SK-N-SH treated with all-trans-retinoic acid at 6 μM for 48 hours (cell line): ENCODE results near the gene POU2F3.

Source experiments
- ATAC-seq: fragments of 200-7000 bp; cut with Tn5 transposase; 3 replicates; pipeline ENCODE4 v1.9.1; 2020; ENCODE audit warnings: mild to moderate bottlenecking, moderate library complexity
- ARNTL ChIP-seq: fragments of 450-650 bp; formaldehyde crosslinking; IDR thresholded peaks from 2 replicates; pipeline ENCODE4 v1.5.0; 2020; ENCODE audit warnings: low read depth, mild to moderate bottlenecking, moderate library complexity, borderline replicate concordance
- ESRRG ChIP-seq: fragments of 250-450 bp; sonication (Bioruptor Pico); IDR thresholded peaks from 2 replicates; pipeline ENCODE4 v1.6.1; 2021; ENCODE audit warnings: mild to moderate bottlenecking
- GLIS3 ChIP-seq: fragments of 250-450 bp; sonication (Bioruptor Pico); IDR thresholded peaks from 2 replicates; pipeline ENCODE4 v1.5.0; 2020; ENCODE audit warnings: mild to moderate bottlenecking, moderate library complexity
- ISL1 ChIP-seq: fragments of 250-450 bp; sonication (Bioruptor Pico); IDR thresholded peaks from 2 replicates; pipeline ENCODE4 v2.1.2; 2022; ENCODE audit warnings: mild to moderate bottlenecking, moderate library complexity
- OSR1 ChIP-seq: fragments of 250-450 bp; sonication (Bioruptor Pico); IDR thresholded peaks from 2 replicates; pipeline ENCODE4 v1.8.0; 2022; ENCODE audit warnings: moderate library complexity, mild to moderate bottlenecking, inconsistent platforms
- PPARA ChIP-seq: fragments of 250-450 bp; sonication (Bioruptor Pico); IDR thresholded peaks from 2 replicates; pipeline ENCODE4 v1.5.0; 2020; ENCODE audit warnings: mild to moderate bottlenecking, borderline replicate concordance
- RARB ChIP-seq: fragments of 250-450 bp; sonication (Bioruptor Pico); IDR thresholded peaks from 2 replicates; pipeline ENCODE4 v1.8.0; 2021; ENCODE audit warnings: mild to moderate bottlenecking, moderate library complexity
- SNAI2 ChIP-seq: fragments of 250-450 bp; sonication (Bioruptor Pico); IDR thresholded peaks from 2 replicates; pipeline ENCODE4 v1.5.0; 2020; ENCODE audit warnings: mild to moderate bottlenecking, moderate library complexity
- TCF4 ChIP-seq: fragments of 250-450 bp; sonication (Bioruptor Pico); IDR thresholded peaks from 2 replicates; pipeline ENCODE4 v1.8.0; 2021; ENCODE audit warnings: mild to moderate bottlenecking, moderate library complexity, borderline replicate concordance
- TOX ChIP-seq: fragments of 250-450 bp; sonication (Bioruptor Pico); IDR thresholded peaks from 2 replicates; pipeline ENCODE4 v1.8.0; 2021; ENCODE audit warnings: mild to moderate bottlenecking, moderate library complexity, borderline replicate concordance
- ZC3H10 ChIP-seq: fragments of 250-450 bp; sonication (Bioruptor Pico); IDR thresholded peaks from 2 replicates; pipeline ENCODE4 v1.5.1; 2021; ENCODE audit warnings: mild to moderate bottlenecking, moderate library complexity
- ZFP30 ChIP-seq: fragments of 450-650 bp; formaldehyde crosslinking; IDR thresholded peaks from 2 replicates; pipeline ENCODE4 v1.5.0; 2022; ENCODE audit warnings: mild to moderate bottlenecking, moderate library complexity
- ZNF8 ChIP-seq: fragments of 450-650 bp; formaldehyde crosslinking; IDR thresholded peaks from 2 replicates; pipeline ENCODE4 v1.5.0; 2020; ENCODE audit warnings: mild to moderate bottlenecking, moderate library complexity
- TF ChIP-seq, protein P1 (sequence below): fragments of 250-450 bp; sonication (Bioruptor Pico); IDR thresholded peaks from 2 replicates; pipeline ENCODE4 v1.8.0; 2020; ENCODE audit warnings: mild to moderate bottlenecking, moderate library complexity, borderline replicate concordance
- TF ChIP-seq, protein P2 (sequence below): fragments of 250-450 bp; sonication (Bioruptor Pico); IDR thresholded peaks from 2 replicates; pipeline ENCODE4 v1.5.1; 2021; ENCODE audit warnings: mild to moderate bottlenecking, moderate library complexity
- TF ChIP-seq, protein P3 (sequence below): fragments of 250-450 bp; sonication (Bioruptor Pico); IDR thresholded peaks from 2 replicates; pipeline ENCODE4 v1.5.1; 2020; ENCODE audit warnings: low read depth, mild to moderate bottlenecking, moderate library complexity
- TF ChIP-seq, protein P4 (sequence below): fragments of 250-450 bp; sonication (Bioruptor Pico); IDR thresholded peaks from 2 replicates; pipeline ENCODE4 v1.8.0; 2021; ENCODE audit warnings: low read depth, mild to moderate bottlenecking, moderate library complexity, borderline replicate concordance
- TF ChIP-seq, protein P5 (sequence below): fragments of 250-450 bp; sonication (Bioruptor Pico); IDR thresholded peaks from 2 replicates; pipeline ENCODE4 v1.5.0; 2020; ENCODE audit warnings: mild to moderate bottlenecking, moderate library complexity

The POU2F3 gene

DNA sequence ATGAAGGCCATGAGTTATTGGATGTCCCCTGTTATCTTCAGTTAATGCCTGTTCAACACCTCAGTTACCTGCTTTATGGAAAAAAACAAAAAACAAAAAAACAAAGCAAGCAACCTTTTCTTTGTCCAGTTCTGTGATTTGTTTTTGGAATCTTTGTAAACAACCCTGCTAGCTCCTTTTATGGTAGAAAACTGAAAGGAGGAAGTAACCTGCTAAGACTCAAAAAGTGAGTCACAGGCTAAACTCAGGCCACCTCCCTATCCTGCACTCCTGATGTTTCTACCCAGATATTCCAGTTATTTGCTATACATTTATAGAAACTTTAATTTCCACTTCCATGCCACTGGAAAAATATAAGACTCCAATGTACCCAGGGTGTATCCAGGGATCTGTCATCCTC, 64.6 kb downstream of the POU2F3 start:
- ATAC-seq: peak; percentile 30; the same call in 2 of the 3 replicates
- TF ChIP-seq PPARA (no peak), ZC3H10 (CRISPR knock-in tag) (no peak), ZFP30 (no peak), ESRRG (CRISPR knock-in tag) (no peak), RARB (CRISPR knock-in tag) (no peak), ZNF8 (CRISPR knock-in tag) (no peak), OSR1 (CRISPR knock-in tag) (no peak), TCF4 (CRISPR knock-in tag) (no peak), ARNTL (CRISPR knock-in tag) (no peak)
- TF ChIP-seq, protein P1, sequence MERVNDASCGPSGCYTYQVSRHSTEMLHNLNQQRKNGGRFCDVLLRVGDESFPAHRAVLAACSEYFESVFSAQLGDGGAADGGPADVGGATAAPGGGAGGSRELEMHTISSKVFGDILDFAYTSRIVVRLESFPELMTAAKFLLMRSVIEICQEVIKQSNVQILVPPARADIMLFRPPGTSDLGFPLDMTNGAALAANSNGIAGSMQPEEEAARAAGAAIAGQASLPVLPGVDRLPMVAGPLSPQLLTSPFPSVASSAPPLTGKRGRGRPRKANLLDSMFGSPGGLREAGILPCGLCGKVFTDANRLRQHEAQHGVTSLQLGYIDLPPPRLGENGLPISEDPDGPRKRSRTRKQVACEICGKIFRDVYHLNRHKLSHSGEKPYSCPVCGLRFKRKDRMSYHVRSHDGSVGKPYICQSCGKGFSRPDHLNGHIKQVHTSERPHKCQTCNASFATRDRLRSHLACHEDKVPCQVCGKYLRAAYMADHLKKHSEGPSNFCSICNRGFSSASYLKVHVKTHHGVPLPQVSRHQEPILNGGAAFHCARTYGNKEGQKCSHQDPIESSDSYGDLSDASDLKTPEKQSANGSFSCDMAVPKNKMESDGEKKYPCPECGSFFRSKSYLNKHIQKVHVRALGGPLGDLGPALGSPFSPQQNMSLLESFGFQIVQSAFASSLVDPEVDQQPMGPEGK (CRISPR knock-in tag): no peak
- TF ChIP-seq, protein P2, sequence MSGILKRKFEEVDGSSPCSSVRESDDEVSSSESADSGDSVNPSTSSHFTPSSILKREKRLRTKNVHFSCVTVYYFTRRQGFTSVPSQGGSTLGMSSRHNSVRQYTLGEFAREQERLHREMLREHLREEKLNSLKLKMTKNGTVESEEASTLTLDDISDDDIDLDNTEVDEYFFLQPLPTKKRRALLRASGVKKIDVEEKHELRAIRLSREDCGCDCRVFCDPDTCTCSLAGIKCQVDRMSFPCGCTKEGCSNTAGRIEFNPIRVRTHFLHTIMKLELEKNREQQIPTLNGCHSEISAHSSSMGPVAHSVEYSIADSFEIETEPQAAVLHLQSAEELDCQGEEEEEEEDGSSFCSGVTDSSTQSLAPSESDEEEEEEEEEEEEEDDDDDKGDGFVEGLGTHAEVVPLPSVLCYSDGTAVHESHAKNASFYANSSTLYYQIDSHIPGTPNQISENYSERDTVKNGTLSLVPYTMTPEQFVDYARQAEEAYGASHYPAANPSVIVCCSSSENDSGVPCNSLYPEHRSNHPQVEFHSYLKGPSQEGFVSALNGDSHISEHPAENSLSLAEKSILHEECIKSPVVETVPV (CRISPR knock-in tag): no peak
- TF ChIP-seq, protein P3, sequence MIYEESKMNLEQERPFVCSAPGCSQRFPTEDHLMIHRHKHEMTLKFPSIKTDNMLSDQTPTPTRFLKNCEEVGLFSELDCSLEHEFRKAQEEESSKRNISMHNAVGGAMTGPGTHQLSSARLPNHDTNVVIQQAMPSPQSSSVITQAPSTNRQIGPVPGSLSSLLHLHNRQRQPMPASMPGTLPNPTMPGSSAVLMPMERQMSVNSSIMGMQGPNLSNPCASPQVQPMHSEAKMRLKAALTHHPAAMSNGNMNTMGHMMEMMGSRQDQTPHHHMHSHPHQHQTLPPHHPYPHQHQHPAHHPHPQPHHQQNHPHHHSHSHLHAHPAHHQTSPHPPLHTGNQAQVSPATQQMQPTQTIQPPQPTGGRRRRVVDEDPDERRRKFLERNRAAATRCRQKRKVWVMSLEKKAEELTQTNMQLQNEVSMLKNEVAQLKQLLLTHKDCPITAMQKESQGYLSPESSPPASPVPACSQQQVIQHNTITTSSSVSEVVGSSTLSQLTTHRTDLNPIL (CRISPR knock-in tag): no peak

DNA sequence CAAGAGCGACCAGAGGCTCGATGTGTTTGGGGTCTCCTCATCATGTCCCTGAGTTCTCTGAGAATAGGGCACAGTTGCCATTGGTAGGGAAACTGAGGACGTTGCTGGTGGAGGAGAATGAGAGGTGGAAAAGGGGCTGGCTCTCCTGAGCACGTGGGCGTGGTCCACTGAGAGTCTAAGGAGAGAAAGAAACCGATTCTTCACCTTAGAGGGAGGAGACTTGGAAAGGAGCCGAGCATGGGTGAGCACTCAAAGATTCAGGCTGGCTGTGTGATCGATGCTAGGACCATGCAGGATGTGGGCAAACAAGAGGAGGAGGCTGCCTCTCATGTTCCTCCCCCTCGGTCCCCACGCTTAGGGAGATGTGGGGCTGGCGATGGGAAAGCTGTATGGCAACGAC, 65.3 kb downstream of the POU2F3 start:
- ATAC-seq: no peak
- no peak for TF ChIP-seq TCF4 (CRISPR knock-in tag)

DNA sequence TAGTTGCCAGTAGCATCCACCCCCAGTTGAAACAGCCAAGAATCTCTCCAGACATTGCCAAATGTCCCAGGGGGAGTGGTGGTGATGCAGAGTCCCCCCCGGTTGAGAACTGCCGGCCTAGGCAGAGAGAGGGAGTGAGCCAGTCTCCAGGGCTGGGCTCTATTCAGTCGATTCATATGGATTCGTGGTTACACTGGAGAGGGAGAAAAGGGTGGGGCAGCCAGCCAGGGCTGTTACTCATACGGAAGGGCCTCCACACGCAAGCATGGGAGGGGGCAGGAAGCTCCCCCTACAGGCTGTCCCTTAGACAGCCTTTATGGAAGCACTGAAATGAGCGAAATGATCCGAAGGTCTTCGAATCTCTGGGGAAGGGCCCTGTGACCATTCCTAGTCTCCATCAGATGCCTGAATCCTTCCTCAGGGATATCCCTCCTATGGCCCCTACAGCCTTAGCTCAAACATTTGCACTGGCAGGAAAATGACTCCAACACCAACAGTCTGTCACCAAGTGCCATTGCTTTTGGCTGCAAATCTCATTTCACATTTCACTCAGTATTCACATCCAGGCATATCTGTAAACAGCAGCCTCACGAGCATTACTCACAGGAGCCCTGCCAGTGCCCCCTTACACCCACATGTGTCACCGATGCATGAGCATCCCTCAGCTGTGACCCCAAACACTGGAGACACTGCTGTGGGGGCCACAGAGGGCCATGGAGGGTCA, 66.7 kb downstream of the POU2F3 start:
- ATAC-seq: peak; percentile 82
- TF ChIP-seq, protein P4, sequence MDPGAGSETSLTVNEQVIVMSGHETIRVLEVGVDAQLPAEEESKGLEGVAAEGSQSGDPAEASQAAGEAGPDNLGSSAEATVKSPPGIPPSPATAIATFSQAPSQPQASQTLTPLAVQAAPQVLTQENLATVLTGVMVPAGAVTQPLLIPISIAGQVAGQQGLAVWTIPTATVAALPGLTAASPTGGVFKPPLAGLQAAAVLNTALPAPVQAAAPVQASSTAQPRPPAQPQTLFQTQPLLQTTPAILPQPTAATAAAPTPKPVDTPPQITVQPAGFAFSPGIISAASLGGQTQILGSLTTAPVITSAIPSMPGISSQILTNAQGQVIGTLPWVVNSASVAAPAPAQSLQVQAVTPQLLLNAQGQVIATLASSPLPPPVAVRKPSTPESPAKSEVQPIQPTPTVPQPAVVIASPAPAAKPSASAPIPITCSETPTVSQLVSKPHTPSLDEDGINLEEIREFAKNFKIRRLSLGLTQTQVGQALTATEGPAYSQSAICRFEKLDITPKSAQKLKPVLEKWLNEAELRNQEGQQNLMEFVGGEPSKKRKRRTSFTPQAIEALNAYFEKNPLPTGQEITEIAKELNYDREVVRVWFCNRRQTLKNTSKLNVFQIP (CRISPR knock-in tag): no peak

DNA sequence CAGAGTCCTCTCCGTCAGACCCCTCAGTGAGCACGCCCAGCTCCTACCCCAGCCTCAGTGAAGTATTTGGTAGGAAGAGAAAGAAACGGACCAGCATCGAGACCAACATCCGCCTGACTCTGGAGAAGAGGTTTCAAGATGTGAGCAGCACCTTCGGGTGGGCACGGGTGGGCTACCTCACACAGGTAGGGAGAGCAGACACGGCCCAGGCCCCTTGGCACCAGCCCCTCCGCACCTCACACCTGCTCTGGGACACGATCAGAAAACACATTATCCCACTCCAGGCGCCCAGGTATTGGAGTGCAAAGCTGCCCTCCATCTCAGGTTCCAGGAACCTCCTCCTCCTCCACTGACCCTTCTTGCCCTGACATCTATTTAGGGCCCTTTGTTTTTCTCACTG, 67.5 kb downstream of the POU2F3 start:
- TF ChIP-seq OSR1 (CRISPR knock-in tag) (no peak), ESRRG (CRISPR knock-in tag) (no peak), PPARA (no peak), ZC3H10 (CRISPR knock-in tag) (no peak), TOX (CRISPR knock-in tag) (no peak), ZNF8 (CRISPR knock-in tag) (no peak), ZFP30 (no peak), GLIS3 (CRISPR knock-in tag) (no peak), SNAI2 (CRISPR knock-in tag) (no peak), ISL1 (no peak)
- TF ChIP-seq, protein P5, sequence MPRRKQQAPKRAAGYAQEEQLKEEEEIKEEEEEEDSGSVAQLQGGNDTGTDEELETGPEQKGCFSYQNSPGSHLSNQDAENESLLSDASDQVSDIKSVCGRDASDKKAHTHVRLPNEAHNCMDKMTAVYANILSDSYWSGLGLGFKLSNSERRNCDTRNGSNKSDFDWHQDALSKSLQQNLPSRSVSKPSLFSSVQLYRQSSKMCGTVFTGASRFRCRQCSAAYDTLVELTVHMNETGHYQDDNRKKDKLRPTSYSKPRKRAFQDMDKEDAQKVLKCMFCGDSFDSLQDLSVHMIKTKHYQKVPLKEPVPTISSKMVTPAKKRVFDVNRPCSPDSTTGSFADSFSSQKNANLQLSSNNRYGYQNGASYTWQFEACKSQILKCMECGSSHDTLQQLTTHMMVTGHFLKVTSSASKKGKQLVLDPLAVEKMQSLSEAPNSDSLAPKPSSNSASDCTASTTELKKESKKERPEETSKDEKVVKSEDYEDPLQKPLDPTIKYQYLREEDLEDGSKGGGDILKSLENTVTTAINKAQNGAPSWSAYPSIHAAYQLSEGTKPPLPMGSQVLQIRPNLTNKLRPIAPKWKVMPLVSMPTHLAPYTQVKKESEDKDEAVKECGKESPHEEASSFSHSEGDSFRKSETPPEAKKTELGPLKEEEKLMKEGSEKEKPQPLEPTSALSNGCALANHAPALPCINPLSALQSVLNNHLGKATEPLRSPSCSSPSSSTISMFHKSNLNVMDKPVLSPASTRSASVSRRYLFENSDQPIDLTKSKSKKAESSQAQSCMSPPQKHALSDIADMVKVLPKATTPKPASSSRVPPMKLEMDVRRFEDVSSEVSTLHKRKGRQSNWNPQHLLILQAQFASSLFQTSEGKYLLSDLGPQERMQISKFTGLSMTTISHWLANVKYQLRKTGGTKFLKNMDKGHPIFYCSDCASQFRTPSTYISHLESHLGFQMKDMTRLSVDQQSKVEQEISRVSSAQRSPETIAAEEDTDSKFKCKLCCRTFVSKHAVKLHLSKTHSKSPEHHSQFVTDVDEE (CRISPR knock-in tag): no peak
- TF ChIP-seq, protein P3 (CRISPR knock-in tag): no peak
- no peak for ATAC-seq
